Measurements from ENCODE around the gene MAGT1.

Gene MAGT1

DNA sequence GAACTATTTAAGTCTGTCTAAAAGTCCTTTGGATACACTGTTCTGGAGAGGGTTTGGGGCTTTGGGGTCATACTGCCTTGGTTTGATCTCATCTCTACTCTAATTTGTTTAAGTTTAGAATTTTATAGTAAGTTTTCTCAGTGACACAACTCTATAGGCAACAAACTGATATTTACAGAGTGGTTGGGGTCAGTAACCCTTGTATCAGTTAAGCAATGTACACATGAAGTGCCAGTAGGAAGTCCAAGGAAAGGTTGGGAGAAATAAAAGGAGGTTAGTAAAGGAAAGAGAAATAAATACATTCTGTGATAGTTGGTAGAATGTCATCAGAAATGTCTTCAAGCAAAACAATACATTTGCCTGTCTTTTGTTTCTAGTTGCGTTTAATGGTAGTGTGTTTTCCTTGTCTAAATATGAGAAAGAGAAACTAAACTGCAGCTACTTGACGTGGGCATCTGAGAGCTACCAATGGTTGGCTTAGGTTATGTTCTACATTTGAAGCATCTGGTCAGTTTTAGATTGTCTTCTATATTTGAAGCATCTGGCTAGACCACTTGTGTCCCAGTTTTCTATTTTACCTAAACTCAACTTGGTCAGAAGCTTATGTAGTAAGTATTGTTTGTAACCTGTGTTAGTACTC, 22.2 kb upstream of the MAGT1 start:
- no peaks in the 10 kb centered on the region for H3K9me3 ChIP-seq (ENCODE audit: severe bottlenecking)
- TF ChIP-seq, protein P1, sequence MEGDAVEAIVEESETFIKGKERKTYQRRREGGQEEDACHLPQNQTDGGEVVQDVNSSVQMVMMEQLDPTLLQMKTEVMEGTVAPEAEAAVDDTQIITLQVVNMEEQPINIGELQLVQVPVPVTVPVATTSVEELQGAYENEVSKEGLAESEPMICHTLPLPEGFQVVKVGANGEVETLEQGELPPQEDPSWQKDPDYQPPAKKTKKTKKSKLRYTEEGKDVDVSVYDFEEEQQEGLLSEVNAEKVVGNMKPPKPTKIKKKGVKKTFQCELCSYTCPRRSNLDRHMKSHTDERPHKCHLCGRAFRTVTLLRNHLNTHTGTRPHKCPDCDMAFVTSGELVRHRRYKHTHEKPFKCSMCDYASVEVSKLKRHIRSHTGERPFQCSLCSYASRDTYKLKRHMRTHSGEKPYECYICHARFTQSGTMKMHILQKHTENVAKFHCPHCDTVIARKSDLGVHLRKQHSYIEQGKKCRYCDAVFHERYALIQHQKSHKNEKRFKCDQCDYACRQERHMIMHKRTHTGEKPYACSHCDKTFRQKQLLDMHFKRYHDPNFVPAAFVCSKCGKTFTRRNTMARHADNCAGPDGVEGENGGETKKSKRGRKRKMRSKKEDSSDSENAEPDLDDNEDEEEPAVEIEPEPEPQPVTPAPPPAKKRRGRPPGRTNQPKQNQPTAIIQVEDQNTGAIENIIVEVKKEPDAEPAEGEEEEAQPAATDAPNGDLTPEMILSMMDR (IDR thresholded peaks at IDR 0.05; ENCODE audit: low read depth, low read length): no peak
- peaks cover 4% of the 10 kb centered on the region for H3K27me3 ChIP-seq (ENCODE audit: insufficient read depth, low read depth, severe bottlenecking)
- H3K4me3 ChIP-seq (ENCODE audit: low read depth, low read length): no peak overlapping the region
- no peak for DNase-seq
- H3K27ac ChIP-seq: no peak overlapping the region
- no peaks in the 10 kb centered on the region for H3K36me3 ChIP-seq

DNA sequence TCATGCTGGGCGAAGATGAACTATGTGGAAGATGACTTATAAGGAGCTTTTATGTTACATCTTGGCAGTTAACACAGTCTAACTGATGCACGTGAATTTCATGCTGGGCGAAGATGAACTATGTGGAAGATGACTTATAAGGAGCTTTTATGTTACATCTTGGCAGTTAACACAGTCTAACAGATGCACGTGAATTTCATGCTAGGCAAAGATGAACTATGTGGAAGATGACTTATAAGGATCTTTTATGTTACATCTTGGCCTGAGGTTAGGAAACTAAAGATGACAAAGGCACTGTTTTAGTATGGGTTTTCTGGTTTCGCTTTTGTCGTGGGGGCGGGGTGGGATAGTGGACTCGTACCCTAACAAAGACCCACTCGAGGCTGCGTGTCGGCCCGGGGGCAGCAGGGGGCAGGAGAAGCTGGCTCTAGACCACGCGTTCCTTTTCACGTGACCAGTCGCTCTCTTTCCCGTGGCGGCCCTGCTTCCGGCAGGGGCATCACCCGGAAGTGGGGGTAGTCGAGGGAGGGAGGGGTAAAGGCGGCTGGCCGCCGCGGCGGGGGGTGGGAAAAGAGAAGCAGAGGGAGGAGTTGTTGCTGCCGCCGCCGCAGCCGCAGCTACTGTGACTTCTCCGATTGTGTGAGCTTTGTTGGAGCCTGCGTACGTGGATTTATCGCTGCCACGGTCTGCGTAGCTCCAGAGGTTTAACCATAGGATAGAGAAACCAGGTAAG, 15.0 kb upstream of the MAGT1 start, which contains the start of gene ATP7A:
Gene ATP7A, plus strand, starts transcription at position 586 of the 733 bp plus-strand sequence. CDS start 60,949 bp downstream, outside the sequence.
- TF ChIP-seq, protein P1 (IDR thresholded peaks at IDR 0.05; ENCODE audit: low read depth, low read length): peak; percentile 69
- Histone ChIP-seq H3K36me3 (no peaks in the 10 kb centered on the region), H3K27ac (peak within 1 kb of the TSS; percentile 58), H3K27me3 (ENCODE audit: insufficient read depth, low read depth, severe bottlenecking) (peaks cover 13% of the 10 kb centered on the region), H3K9me3 (ENCODE audit: severe bottlenecking) (no peaks in the 10 kb centered on the region), H3K4me3 (ENCODE audit: low read depth, low read length) (peak within 1 kb of the TSS; percentile 72)
- DNase-seq: peak; percentile 93

DNA sequence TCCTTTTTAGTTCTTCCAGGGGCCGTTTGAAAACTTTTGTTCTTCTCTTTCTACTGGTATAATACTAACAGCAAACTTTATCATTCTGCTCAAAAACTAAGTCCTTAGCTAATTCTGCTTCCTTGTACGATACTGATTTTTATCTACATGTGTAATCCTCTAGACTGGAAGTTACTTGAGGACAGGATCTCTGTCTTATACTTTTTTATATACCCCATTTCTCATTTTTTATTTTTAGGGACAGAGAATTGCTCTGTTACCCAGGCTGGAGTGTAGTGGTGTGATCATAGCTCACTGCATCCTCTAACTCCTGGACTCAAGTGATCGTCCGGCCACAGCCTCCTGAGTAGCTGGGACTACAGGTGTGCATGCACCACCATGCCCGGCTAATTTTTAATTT, 6.3 kb upstream of the MAGT1 start:
- Histone ChIP-seq H3K4me3 (ENCODE audit: low read depth, low read length) (no peak overlapping the region), H3K27ac (no peak overlapping the region), H3K36me3 (no peaks in the 10 kb centered on the region), H3K27me3 (ENCODE audit: insufficient read depth, low read depth, severe bottlenecking) (peaks cover 4% of the 10 kb centered on the region), H3K9me3 (ENCODE audit: severe bottlenecking) (peaks cover 4% of the 10 kb centered on the region)
- DNase-seq: no peak
- TF ChIP-seq, protein P1 (IDR thresholded peaks at IDR 0.05; ENCODE audit: low read depth, low read length): no peak

DNA sequence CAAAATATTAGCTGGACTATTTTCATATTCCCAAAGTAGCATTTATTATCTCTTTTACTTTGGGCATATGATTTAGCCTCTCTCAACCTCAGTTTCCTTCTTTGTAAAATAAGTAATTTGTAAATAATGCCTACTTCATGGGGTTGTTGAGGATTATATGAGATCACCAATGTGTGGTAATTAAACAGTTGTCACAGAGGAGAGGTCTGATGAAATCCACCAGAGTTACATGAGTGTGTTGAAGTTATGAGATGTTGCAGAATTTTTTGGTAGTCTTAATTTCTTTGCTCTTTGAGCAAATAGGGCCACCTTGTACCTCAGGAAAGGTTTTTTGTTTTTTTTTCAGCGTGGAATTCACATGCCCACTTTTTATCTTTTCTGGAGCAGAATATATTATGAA, 5.5 kb upstream of the MAGT1 start:
- H3K27ac ChIP-seq: no peak overlapping the region

DNA sequence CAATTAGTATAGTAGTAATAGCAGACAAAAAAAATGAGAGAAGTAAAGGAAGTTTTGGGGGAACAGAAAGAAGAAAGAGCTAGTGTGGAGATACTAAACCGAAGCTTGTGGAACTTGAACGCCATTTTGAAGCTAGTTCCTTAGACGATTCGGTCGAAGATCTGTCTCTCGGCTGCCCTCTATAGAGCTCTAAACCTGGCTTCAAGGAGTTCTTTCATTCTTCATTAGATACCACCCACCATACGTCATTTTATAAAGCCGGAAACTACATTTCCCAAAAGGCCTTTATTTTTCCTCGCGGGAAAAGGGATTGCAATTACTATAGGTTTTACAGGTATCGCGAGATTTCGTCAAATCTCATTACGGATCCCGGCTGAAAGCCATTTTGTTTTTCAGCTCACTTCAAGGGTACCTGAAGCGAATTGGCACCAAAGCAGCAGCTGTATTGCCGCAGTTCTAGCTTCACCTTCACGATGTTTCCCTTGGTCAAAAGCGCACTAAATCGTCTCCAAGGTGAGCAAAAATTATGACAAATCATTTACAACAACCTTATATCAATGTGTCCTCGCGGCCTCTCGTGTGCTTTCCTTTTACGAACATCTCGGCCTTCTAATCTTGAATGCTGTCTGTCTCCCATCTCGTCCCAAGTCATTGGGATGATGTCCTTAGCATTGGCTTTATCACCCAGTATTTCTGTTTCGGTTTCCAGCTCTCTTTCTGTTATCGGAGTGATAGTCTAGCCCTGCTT, 4.0 kb upstream of the MAGT1 start, which contains the start of gene COX7B:
Gene COX7B, plus strand, starts transcription at position 388 of the 748 bp plus-strand sequence. Its CDS starts 86 bp downstream, at position 474.
- no peaks in the 10 kb centered on the region for H3K36me3 ChIP-seq
- H3K27me3 ChIP-seq (ENCODE audit: insufficient read depth, low read depth, severe bottlenecking): peaks cover 8% of the 10 kb centered on the region
- peak; percentile 62 for DNase-seq
- TF ChIP-seq, protein P1 (IDR thresholded peaks at IDR 0.05; ENCODE audit: low read depth, low read length): peak; percentile 45; the same call in 1 of the 2 replicates
- H3K4me3 ChIP-seq (ENCODE audit: low read depth, low read length): peak within 1 kb of the TSS; percentile 71
- H3K9me3 ChIP-seq (ENCODE audit: severe bottlenecking): peaks cover 4% of the 10 kb centered on the region
- H3K27ac ChIP-seq: peak within 1 kb of the TSS; percentile 61

More for the DNA sequence above, 5.5 kb upstream of the MAGT1 start:
- Histone ChIP-seq H3K4me3 (ENCODE audit: low read depth, low read length) (peak overlapping the region; percentile 71), H3K27me3 (ENCODE audit: insufficient read depth, low read depth, severe bottlenecking) (peaks cover 5% of the 10 kb centered on the region), H3K36me3 (no peaks in the 10 kb centered on the region), H3K9me3 (ENCODE audit: severe bottlenecking) (peaks cover 4% of the 10 kb centered on the region)
- no peak for DNase-seq
- TF ChIP-seq, protein P1 (IDR thresholded peaks at IDR 0.05; ENCODE audit: low read depth, low read length): no peak

Data from WERI-Rb-1 (cell line).